Measurements from ENCODE around the gene FAM171A1.
"Not testable (repeated sequence)": the region's sequence is repeated elsewhere in the genome, so short reads cannot be mapped to it uniquely, and the experiment has no call there.

Gene FAM171A1

DNA sequence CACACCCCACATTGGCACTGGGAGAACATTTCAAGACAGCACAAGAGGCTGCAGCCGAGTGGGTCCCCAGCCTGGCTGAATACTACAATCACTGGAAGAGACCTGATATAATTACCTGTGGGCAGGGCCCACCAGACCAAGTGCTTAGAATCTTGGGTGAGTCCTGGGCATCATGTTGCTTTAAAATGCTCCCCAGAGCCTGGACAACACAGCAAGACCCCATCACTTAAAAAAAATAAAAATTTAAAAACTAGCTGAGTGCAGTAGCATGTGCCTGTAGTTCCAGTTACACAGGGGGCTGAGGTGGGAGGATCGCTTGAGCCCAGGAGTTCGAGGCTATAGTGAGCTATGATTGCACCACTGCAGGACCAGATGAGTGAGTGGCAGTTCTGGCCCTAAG, 28.1 kb downstream of the FAM171A1 start:
- TF ChIP-seq ZNF274 (IDR thresholded peaks at IDR 0.05; ENCODE audit: low read depth, low read length) = no peak
- H3K4me3 ChIP-seq (ENCODE audit: low read length) = no peak overlapping the region

- no peak for TF ChIP-seq ZNF274 (IDR thresholded peaks at IDR 0.05; ENCODE audit: low read depth, low read length)
- H3K4me3 ChIP-seq (ENCODE audit: low read length) = no peak overlapping the region
Observed at GRCh38 chr10:15341502-15342128, 29.5 kb downstream of the FAM171A1 start.

DNA sequence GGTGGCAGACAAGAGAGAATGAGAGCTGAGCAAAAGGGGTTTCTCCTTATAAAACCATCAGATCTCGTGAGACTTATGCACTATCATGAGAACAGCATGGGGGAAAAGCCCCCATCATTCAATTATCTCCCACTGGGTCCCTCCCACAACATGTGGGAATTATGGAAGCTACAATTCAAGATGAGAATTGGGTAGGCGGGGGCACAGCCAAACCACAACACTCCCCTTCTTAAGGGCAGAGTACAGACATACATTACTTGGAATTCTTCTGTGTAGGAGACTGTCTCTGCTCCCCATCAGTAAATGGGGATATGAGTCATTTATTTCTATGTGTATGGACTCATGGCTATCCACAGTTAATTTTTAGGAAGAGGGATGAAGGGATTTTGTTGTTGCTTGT, 31.2 kb downstream of the FAM171A1 start:
- no peak for TF ChIP-seq ZNF274 (IDR thresholded peaks at IDR 0.05; ENCODE audit: low read depth, low read length)
- H3K4me3 ChIP-seq (ENCODE audit: low read length) = no peak overlapping the region

- H3K4me3 ChIP-seq (ENCODE audit: low read length) = not testable (repeated sequence)
Observed at GRCh38 chr10:15337441-15337923, 33.6 kb downstream of the FAM171A1 start.

DNA sequence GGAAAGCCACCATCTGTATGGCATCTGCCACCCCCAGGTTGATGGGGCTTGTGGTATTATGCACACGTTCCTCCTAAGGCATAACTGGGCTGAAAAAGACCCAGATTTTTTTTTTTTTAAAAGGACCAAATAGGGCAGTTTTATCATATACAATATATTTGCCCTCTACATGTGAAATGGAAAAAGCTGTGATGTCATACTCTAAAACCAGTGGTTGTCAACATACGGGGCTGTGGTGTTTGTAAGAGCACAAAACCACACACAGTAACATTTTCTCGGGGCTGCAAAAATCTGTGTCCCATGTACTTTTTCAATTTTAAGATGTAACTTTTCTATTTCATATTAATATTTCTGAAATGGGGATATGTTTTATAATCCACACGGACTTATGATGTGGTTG, 34.9 kb downstream of the FAM171A1 start:
- no peak overlapping the region for H3K4me3 ChIP-seq (ENCODE audit: low read length)
- no peak for TF ChIP-seq ZNF274 (IDR thresholded peaks at IDR 0.05; ENCODE audit: low read depth, low read length)

DNA sequence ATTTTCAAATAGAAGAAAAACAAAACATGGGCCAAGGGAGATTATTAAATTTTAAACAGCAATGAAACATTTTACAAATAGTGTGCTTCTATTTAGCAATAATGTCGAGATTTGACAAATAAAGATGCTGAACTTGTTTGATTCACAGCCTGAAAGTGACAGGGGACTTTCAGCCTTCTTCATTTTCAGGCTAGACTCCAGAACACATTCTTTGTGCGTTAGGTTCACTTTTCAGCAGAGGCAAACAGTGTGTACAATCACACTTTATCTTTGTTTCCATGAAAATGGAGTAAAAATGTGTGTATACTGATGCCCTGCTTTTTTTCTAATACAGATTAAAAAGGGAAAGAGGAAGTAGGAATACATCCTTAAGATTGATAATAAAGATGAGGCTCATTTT, 35.6 kb downstream of the FAM171A1 start:
- no peak overlapping the region for H3K4me3 ChIP-seq (ENCODE audit: low read length)
- no peak for TF ChIP-seq ZNF274 (IDR thresholded peaks at IDR 0.05; ENCODE audit: low read depth, low read length)

DNA sequence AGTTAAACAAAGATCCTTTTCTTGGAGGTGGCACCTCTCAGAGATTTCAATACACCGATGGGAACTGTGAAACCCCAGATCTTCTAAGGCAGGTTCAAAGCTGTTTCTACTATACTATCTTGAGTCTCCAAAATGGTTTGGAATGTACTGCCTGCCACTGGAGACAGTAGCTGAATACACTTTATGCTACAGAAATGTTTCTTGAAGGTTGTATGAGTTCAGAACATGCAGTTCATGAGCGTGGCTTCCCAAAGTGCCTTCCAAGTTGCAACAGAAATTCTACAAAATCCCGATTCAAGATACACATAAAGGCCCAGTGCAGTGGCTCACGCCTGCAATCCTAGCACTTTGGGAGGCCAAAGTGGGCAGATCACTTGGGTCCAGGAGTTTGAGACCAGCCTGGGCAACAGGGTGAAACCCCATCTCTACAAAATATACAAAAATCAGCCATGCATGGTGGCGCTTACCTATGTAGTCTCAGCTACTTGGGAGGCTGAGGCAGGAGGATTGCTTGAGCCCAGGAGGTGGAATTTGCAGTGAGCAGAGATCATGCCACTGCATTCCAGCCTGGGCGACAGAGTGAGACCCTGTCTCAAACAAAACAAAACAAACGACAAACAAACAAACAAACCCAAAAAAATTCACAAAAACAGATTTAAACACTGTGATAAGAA, 36.3 kb downstream of the FAM171A1 start:
- no peak overlapping the region for H3K4me3 ChIP-seq (ENCODE audit: low read length)
- no peak for TF ChIP-seq ZNF274 (IDR thresholded peaks at IDR 0.05; ENCODE audit: low read depth, low read length)

GRCh38 chr10:15333909-15334649, 37.0 kb downstream of the FAM171A1 start:
- H3K4me3 ChIP-seq (ENCODE audit: low read length) = no peak overlapping the region
- TF ChIP-seq ZNF274 (IDR thresholded peaks at IDR 0.05; ENCODE audit: low read depth, low read length) = no peak

GRCh38 chr10:15333181-15333580, 37.9 kb downstream of the FAM171A1 start:
- not testable (repeated sequence) for H3K4me3 ChIP-seq (ENCODE audit: low read length)

DNA sequence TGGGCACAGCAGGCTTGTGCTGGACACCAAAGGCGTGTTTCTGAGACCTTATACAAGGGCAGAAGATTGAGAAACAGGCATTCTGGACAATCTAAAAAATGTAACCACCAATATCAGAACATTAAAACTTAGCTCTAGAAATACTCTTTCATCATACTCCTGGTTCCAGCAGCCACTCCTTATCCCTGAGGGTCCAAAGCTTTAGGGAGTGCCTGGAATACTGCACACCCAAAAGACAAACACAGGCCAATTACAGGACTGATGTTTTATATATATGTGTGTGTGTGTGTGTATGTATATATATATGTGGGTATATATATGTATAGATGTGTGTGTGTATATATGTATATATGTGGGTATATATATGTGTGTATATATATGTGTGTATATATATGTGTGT, 39.6 kb downstream of the FAM171A1 start:
- no peak overlapping the region for H3K4me3 ChIP-seq (ENCODE audit: low read length)
- no peak for TF ChIP-seq ZNF274 (IDR thresholded peaks at IDR 0.05; ENCODE audit: low read depth, low read length)

- TF ChIP-seq ZNF274 (IDR thresholded peaks at IDR 0.05; ENCODE audit: low read depth, low read length) = no peak
- H3K4me3 ChIP-seq (ENCODE audit: low read length) = no peak overlapping the region
Observed at GRCh38 chr10:15329437-15329836, 41.7 kb downstream of the FAM171A1 start.

GRCh38 chr10:15325944-15326284, 45.2 kb downstream of the FAM171A1 start:
- H3K4me3 ChIP-seq (ENCODE audit: low read length) = no peak overlapping the region
- TF ChIP-seq ZNF274 (IDR thresholded peaks at IDR 0.05; ENCODE audit: low read depth, low read length) = no peak

DNA sequence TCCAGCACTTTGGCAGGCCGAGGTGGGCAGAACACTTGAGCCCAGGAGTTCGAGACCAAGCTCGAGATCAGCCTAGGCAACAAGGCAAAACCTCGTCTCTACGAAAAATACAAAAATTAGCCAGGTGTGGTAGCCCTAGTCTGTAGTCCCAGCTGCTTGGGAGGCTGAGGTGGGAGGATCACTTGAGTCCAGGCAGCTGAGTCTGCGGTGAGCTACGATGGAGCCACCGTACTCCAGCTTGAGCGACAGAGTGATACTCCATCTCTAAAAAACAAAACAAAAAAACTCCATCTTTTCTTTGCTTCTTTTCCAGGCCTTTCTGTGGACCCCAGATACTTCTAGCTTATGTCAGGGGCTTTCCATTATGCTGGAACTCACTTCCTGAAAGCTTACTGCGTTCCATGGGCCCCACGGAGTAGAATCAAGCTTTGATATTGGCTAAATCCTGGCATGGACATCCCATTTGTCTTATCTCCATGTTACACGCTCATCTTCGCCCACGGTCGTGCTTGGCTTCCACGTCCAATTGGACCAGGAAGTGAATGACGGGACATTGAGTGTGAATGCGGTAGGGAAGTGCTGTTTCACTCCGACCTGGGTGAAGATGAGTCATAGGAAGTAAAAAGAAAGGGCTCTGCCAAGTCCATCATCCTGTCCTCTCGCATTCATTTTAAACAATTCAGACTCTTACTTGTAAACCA, 45.7 kb downstream of the FAM171A1 start:
- no peak overlapping the region for H3K4me3 ChIP-seq (ENCODE audit: low read length)
- no peak for TF ChIP-seq ZNF274 (IDR thresholded peaks at IDR 0.05; ENCODE audit: low read depth, low read length)

DNA sequence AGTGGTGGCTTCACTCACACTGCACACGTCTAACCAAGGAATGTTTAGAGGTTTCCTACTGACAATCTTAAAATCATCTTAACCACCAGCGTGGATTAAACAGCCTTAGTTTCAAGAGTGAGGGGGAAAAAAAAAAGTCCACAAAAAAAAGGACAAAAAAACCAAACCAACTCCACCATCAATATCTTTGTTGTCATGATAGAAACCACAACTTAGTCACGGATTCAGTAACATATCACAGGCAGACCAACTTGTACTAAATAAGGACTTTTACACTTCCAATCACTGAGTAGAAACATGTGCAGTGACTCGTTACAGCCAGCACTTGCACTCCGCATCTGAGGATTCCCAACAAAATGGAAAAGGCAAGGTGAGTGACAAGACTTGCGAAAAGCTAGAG, 46.5 kb downstream of the FAM171A1 start:
- no peak overlapping the region for H3K4me3 ChIP-seq (ENCODE audit: low read length)
- no peak for TF ChIP-seq ZNF274 (IDR thresholded peaks at IDR 0.05; ENCODE audit: low read depth, low read length)

DNA sequence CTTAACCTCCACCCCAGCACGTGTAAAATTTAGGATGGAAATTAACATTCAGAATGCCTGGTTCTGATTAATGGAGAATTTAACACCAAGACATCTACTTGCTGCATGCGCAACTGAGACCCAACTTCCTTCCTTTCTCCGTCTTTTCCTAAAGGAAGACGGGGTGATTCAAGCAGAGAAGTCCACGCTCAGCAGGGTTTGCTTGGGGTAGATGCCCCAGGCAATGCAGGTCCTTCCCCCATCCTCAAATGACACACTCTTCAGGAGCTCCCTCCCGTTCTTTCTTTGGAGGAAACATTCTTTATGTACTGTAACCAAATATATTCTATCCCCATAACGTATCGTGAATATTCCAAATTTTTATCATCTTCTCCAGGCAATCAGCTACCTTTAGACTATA, 47.0 kb downstream of the FAM171A1 start:
- no peak for TF ChIP-seq ZNF274 (IDR thresholded peaks at IDR 0.05; ENCODE audit: low read depth, low read length)
- no peak overlapping the region for H3K4me3 ChIP-seq (ENCODE audit: low read length)
